ENCODE results near the gene SKIC8. TPM values are rescaled to one million over a fixed set of nuclear protein-coding genes. Genes with fewer than 3 reads are reported as not detected.

Gene SKIC8
- total RNA-seq, 3 donors from 2014 or later, result 35.4 to 41.7 (median 37.6) TPM

DNA sequence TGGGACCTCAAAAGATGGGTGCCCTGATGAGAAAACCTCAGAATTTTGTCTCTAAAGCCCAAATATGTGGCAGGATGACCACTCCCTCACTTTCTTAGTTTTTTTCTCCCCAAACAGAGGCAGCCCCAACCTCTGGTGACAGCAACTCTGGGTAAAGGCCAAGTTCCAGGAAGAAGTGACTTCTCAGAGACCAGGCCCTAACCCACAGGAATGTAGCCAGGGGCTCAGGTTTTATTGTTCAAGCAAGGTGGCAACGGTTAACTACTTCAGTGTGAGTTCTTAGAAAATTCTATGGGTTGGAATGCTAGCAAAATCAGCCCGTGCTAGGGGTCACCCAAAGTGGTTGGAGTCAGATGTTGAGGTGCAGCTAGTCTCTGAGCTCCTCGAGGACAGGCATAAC lies 40.2 kb downstream of the SKIC8 start:
- DNase-seq (no peak), ATAC-seq (no peak)
- H3K4me1 ChIP-seq (ENCODE audit: low read depth), result peaks cover 3% of the 10 kb centered on the region
- no peaks in the 10 kb centered on the region for H3K9me3 ChIP-seq
- intact Hi-C loops (cut with DNase I, micrococcal nuclease), result no loop called here
- no peak overlapping the region for H3K4me3 ChIP-seq
- no peaks in the 10 kb centered on the region for H3K36me3 ChIP-seq (ENCODE audit: low read depth)
- TF ChIP-seq, protein P1, sequence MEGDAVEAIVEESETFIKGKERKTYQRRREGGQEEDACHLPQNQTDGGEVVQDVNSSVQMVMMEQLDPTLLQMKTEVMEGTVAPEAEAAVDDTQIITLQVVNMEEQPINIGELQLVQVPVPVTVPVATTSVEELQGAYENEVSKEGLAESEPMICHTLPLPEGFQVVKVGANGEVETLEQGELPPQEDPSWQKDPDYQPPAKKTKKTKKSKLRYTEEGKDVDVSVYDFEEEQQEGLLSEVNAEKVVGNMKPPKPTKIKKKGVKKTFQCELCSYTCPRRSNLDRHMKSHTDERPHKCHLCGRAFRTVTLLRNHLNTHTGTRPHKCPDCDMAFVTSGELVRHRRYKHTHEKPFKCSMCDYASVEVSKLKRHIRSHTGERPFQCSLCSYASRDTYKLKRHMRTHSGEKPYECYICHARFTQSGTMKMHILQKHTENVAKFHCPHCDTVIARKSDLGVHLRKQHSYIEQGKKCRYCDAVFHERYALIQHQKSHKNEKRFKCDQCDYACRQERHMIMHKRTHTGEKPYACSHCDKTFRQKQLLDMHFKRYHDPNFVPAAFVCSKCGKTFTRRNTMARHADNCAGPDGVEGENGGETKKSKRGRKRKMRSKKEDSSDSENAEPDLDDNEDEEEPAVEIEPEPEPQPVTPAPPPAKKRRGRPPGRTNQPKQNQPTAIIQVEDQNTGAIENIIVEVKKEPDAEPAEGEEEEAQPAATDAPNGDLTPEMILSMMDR (IDR thresholded peaks at IDR 0.05), result no peak

DNA sequence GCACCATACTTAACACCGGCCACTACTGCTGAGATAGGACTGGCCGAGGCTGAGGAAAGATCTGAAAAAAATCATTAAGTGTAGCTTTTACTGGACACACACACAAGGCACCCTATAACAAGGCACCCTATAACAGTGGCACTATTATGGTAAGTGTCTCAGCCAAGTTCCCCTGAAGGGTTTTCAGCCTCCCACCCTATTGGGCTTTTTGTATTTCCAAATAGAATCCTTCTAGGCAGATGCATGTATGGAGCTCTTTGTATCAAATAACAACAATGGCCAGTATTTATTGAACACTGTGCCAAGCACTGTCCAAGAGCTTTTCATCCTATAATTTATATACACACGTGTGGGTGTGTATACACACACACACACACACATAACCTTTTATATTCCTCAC lies 41.7 kb downstream of the SKIC8 start:
- TF ChIP-seq, protein P1 (IDR thresholded peaks at IDR 0.05), result no peak
- ATAC-seq (no peak), DNase-seq (no peak)
- Histone ChIP-seq H3K36me3 (ENCODE audit: low read depth) (no peaks in the 10 kb centered on the region), H3K4me1 (ENCODE audit: low read depth) (peaks cover 3% of the 10 kb centered on the region), H3K9me3 (no peaks in the 10 kb centered on the region), H3K4me3 (no peak overlapping the region)
- intact Hi-C loops (cut with DNase I, micrococcal nuclease), result no loop called here

DNA sequence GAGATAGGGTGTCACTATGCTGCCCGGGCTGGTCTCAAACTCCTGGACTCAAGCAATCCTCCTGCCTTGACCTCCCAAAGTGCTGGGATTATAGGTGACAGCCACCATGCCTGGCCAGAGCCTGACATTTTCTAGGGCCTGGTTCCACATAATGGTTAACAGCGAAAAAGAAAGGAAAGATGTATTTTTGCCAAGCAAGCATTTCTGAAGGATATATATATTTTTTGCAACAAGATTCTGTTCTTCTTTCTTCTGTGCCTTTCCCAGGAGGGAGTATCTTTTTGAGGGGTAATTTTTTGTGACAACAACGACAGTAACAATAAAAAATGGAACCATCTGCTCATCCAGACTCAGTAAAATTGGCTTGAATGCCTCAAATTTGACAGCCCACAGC lies 43.4 kb downstream of the SKIC8 start:
- TF ChIP-seq, protein P1 (IDR thresholded peaks at IDR 0.05), result no peak
- no peak overlapping the region for H3K4me3 ChIP-seq
- H3K4me1 ChIP-seq (ENCODE audit: low read depth), result peaks cover 3% of the 10 kb centered on the region

DNA sequence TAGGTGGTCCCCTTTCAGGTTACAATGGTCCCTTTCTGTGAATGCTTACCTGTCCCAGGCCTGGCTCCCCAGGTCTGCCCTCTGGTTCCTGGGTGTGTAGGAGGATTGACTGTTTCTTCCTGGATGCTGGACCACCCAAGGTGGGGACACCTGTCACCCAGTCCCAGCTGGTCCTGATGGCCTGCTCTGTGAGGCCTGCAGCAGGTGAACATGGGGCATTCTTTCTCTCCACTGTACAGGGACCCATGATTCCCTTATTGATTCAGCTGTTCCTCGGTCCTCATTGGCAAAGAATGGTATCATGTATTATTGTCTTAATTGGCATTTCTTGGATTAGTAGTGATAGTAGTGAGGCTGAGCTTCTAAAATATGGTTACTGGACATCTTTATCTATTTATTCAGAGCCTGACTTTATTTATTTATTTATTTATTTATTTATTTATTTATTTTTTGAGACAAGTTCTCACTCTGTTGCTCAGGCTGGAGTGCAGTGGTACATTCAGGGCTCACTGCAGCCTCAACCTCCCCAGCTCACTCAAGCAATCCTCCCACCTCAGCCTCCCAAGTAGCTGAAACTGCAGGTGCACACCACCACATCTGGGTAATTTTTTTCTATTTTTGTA lies 43.9 kb downstream of the SKIC8 start:
- TF ChIP-seq, protein P1 (IDR thresholded peaks at IDR 0.05), result no peak
- DNase-seq, result no peak
- no peak for ATAC-seq
- intact Hi-C loops (cut with DNase I, micrococcal nuclease), result no loop called here
- Histone ChIP-seq H3K4me1 (ENCODE audit: low read depth) (no peaks in the 10 kb centered on the region), H3K4me3 (no peak overlapping the region), H3K36me3 (ENCODE audit: low read depth) (no peaks in the 10 kb centered on the region), H3K9me3 (no peaks in the 10 kb centered on the region)

More for the DNA sequence above, 43.4 kb downstream of the SKIC8 start:
- DNase-seq (no peak), ATAC-seq (no peak)
- intact Hi-C loops (cut with DNase I, micrococcal nuclease), result no loop called here
- Histone ChIP-seq H3K36me3 (ENCODE audit: low read depth) (no peaks in the 10 kb centered on the region), H3K9me3 (no peaks in the 10 kb centered on the region)

DNA sequence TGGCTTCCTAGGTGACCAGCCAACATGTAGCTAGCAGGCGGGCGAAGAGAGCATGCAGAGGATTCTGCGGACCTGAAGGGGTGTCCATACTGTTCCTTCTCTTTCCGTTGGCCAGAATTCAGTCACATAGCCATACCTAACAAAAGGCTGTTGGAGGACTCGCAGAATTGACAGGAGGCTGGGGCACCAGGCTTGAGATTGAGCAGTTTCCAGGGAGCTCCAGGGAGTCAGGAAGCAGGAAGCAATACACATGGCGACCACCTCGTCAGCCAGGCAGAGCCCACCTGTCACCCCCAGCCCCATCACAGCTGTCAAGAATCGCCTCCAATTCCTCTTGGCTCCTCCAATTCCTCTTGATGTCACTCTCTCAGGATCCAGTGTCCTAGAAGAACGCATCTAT lies 48.3 kb downstream of the SKIC8 start:
- no peaks in the 10 kb centered on the region for H3K4me1 ChIP-seq (ENCODE audit: low read depth)
- H3K4me3 ChIP-seq, result no peak overlapping the region
- no peaks in the 10 kb centered on the region for H3K36me3 ChIP-seq (ENCODE audit: low read depth)
- intact Hi-C loops (cut with DNase I, micrococcal nuclease), result no loop called here
- DNase-seq (no peak), ATAC-seq (no peak)
- TF ChIP-seq, protein P1 (IDR thresholded peaks at IDR 0.05), result no peak
- no peaks in the 10 kb centered on the region for H3K9me3 ChIP-seq

DNA sequence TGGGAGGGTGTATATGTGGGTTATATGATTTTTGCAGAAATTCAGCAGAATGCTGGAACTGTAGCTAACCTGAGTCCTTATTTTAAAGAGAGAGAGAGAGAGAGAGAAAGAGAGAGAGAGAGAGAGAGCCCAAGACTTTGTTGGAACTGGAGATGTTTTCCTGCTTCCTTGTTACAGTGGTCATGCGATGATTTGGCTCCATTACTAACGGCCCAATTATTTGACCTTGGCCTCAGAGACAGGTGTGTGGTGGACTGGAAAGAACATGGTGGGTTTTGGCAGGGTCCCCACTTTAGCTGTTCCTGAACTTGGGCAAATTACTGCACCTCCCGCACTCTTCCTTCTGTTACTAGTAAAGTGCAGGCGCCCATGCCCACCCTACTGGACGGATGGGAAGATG lies 50.3 kb downstream of the SKIC8 start:
- no peaks in the 10 kb centered on the region for H3K36me3 ChIP-seq (ENCODE audit: low read depth)
- peaks cover 6% of the 10 kb centered on the region for H3K4me1 ChIP-seq (ENCODE audit: low read depth)
- TF ChIP-seq, protein P1 (IDR thresholded peaks at IDR 0.05), result no peak
- no peaks in the 10 kb centered on the region for H3K9me3 ChIP-seq
- intact Hi-C loops (cut with DNase I, micrococcal nuclease), result loop anchor here in 1 of 2 donors (10.0 kb wide), 1 partner anchor 74 kb away; no protein-coding TSS in a partner anchor
- ATAC-seq (no peak), DNase-seq (no peak)
- H3K4me3 ChIP-seq, result no peak overlapping the region
